ENCODE measurements around the gene PLAGL2. TPM values are rescaled to one million over a fixed set of nuclear protein-coding genes. Genes with fewer than 3 reads are reported as not detected.

The PLAGL2 gene
- total and polyA plus RNA-seq, 4 experiments from 2014 or later: 1.1 to 20.7 (median 12.0) TPM

DNA sequence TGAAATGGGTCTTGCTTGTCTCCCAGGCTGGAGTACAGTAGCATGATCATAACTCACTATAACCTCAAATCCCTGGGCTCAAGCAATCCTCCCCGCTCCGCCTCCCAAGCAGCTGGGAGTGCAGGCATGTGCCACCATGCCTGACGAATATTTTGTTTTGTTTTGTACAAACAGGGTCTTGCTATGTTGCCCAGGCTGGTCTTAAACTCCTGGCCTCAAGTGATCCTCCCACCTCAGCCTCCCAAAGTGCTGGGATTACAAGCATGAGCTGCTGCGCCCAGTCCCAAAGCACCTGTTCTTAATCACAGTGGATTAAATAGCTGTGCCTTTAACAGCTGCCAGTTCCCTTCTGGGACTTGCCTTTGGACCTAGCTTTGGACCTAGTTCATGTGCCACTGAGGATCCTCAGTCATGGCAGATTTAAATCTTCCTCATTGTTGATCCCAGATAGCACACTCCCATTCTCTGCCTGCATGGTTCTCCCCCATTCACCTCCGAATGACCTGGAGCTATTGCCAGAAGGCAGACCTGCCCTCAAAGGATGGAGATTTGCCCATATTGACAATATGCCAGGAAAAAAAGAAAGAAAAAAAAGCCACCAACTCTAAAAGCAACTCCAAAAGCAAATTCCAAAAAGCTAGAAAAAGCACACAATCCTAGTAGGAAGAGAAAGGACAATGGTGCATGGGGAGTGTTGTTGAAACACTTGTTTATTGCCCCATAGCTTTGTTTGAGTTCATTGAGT lies 10.8 kb upstream of the PLAGL2 start:
- H3K36me3 ChIP-seq (ENCODE audit: insufficient read depth, low read length): peaks cover 59% of the 10 kb centered on the region
- peaks cover 3 to 10% (median 5%) of the 10 kb centered on the region in 4 donors for H3K4me1 Mint-ChIP-seq
- no peak overlapping the region for H3K4me3 ChIP-seq (ENCODE audit: low read length in 2 of 2)
- ChIA-PET CTCF (ENCODE audit: partially characterized antibody) (interaction anchor here (1.0 kb wide), 1 partner anchor 434 kb away, joined by 3 read pairs; no protein-coding TSS in a partner anchor), POLR2A (ENCODE audit: partially characterized antibody) (no interaction called here)
- DNase-seq: no peak
- H3K27me3 ChIP-seq (ENCODE audit: insufficient read depth, low read length): no peaks in the 10 kb centered on the region
- H3K27ac Mint-ChIP-seq: peak overlapping the region in 3 of 7 donors; percentile 32 to 62 (median 37)
- no peaks in the 10 kb centered on the region for H3K27me3 Mint-ChIP-seq
- peaks cover 30 to 75% of the 10 kb centered on the region in 2 donors for H3K36me3 Mint-ChIP-seq
- H3K27ac ChIP-seq (ENCODE audit: low read depth, low read length): no peak overlapping the region
- H3K4me3 Mint-ChIP-seq: no peak overlapping the region
- no peaks in the 10 kb centered on the region for H3K4me1 ChIP-seq (ENCODE audit: insufficient read depth, low read length)
- intact Hi-C loops (cut with micrococcal nuclease): no loop called here
- no peaks in the 10 kb centered on the region for H3K9me3 ChIP-seq (ENCODE audit: control insufficient read depth in 1 of 2, low read length in 2 of 2)
- H3K9me3 Mint-ChIP-seq: no peaks in the 10 kb centered on the region

DNA sequence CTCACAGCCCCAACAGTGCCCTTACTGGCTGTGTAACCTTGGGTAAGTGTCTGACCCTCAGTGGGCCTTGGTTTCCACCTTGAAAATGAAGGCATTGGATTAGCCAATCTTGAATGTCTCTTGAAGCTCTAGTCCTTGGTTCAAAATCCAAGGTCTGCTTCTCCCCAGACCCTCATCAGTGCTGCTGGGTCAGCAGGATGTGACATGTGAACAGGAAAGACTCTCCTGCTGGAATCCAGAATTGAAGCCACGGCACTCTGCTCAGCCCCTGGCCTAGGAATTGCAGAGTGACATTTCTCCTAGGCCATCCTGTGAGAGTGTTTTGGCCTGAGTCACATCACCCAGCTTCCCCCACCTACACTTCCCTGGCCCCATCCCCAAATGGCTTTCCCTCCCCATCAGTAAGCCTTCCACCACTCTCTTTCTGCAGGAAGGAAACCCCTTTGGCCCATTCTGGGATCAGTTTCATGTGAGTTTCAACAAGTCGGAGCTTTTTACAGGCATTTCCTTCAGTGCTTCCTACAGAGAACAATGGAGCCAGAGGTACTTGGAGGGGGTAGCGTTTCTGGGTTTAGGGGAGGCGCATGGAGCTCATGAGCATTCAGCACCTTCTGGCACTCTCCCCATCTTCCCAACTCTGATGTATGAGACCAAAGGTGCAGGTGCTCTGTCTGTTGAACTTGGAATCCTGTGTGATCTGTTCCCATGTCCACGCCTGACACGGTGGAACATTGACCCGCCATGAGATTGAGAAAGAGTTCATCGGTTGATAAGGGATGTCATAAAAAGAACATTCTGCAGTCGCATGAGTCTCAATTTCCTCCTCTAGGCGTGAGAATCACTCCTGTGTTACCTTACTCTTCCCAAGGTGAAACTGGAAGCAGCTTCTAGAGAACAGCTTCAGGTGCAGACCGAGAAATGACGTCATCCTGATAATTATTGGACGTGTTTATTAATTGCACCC lies 8.9 kb upstream of the PLAGL2 start:
- ChIA-PET CTCF (ENCODE audit: partially characterized antibody) (no interaction called here), POLR2A (ENCODE audit: partially characterized antibody) (no interaction called here)
- H3K9me3 ChIP-seq (ENCODE audit: control insufficient read depth in 1 of 2, low read length in 2 of 2): no peaks in the 10 kb centered on the region
- no peaks in the 10 kb centered on the region for H3K4me1 ChIP-seq (ENCODE audit: insufficient read depth, low read length)
- Mint-ChIP-seq H3K27me3 (no peaks in the 10 kb centered on the region), H3K27ac (peak overlapping the region in 1 of 7 donors; percentile 4), H3K4me1 (peaks cover 9 to 12% (median 10%) of the 10 kb centered on the region in 4 donors), H3K36me3 (peaks cover 32 to 73% of the 10 kb centered on the region in 2 donors), H3K9me3 (no peaks in the 10 kb centered on the region), H3K4me3 (no peak overlapping the region)
- no peaks in the 10 kb centered on the region for H3K27me3 ChIP-seq (ENCODE audit: insufficient read depth, low read length)
- DNase-seq: no peak
- no peak overlapping the region for H3K27ac ChIP-seq (ENCODE audit: low read depth, low read length)
- H3K4me3 ChIP-seq (ENCODE audit: low read length in 2 of 2): no peak overlapping the region
- H3K36me3 ChIP-seq (ENCODE audit: insufficient read depth, low read length): peaks cover 56% of the 10 kb centered on the region
- intact Hi-C loops (cut with micrococcal nuclease): no loop called here

DNA sequence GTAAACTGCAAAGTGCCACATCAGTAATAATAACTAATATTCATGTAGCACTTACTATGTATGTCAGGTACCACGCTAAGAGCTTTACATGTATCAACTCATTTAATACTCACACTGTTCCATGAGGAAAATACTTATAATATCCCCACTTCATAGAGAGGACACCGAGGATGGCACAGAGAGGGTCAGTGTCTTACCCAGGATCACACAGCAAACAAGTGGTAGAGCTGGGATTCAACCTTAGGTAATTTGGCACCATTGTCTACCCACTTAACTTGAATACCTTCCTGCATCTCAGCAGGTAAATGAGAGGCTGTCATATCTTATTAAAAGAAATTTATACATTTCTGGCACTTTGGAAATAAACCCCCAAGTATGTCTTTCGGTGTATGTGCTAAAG lies 8.2 kb upstream of the PLAGL2 start:
- no peaks in the 10 kb centered on the region for H3K4me1 ChIP-seq (ENCODE audit: insufficient read depth, low read length)
- H3K27ac Mint-ChIP-seq: peak overlapping the region in 1 of 7 donors; percentile 4
- no peaks in the 10 kb centered on the region for H3K9me3 ChIP-seq (ENCODE audit: control insufficient read depth in 1 of 2, low read length in 2 of 2)
- ChIA-PET POLR2A (ENCODE audit: partially characterized antibody) (no interaction called here), CTCF (ENCODE audit: partially characterized antibody) (no interaction called here)
- H3K9me3 Mint-ChIP-seq: no peaks in the 10 kb centered on the region
- no peak overlapping the region for H3K4me3 Mint-ChIP-seq
- H3K4me3 ChIP-seq (ENCODE audit: low read length in 2 of 2): no peak overlapping the region
- peaks cover 52% of the 10 kb centered on the region for H3K36me3 ChIP-seq (ENCODE audit: insufficient read depth, low read length)
- no peak overlapping the region for H3K27ac ChIP-seq (ENCODE audit: low read depth, low read length)
- peaks cover 11 to 15% (median 12%) of the 10 kb centered on the region in 4 donors for H3K4me1 Mint-ChIP-seq
- no peaks in the 10 kb centered on the region for H3K27me3 ChIP-seq (ENCODE audit: insufficient read depth, low read length)
- intact Hi-C loops (cut with micrococcal nuclease): no loop called here
- no peaks in the 10 kb centered on the region for H3K27me3 Mint-ChIP-seq
- DNase-seq: no peak
- H3K36me3 Mint-ChIP-seq: peaks cover 35 to 69% of the 10 kb centered on the region in 2 donors

DNA sequence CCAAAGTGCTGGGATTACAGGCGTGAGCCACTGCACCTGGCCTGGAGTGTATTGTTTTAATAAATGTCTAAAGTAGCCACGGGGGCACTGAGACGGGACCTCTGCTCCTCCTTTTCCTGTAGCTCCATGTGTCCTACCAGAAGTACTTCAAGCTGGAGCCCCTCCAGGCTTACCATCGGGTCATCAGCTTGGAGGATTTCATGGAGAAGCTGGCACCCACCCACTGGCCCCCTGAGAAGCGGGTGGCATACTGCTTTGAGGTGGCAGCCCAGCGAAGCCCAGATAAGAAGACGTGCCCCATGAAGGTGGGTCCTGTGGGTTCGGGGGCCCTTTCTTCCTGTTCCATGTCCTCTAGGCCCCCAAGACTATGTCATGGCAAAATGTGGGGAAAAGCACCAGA lies 7.6 kb upstream of the PLAGL2 start:
- H3K27me3 Mint-ChIP-seq: no peaks in the 10 kb centered on the region
- H3K9me3 ChIP-seq (ENCODE audit: control insufficient read depth in 1 of 2, low read length in 2 of 2): no peaks in the 10 kb centered on the region
- no peak overlapping the region for H3K4me3 ChIP-seq (ENCODE audit: low read length in 2 of 2)
- H3K36me3 Mint-ChIP-seq: peaks cover 38 to 70% of the 10 kb centered on the region in 2 donors
- H3K4me3 Mint-ChIP-seq: no peak overlapping the region
- DNase-seq: no peak
- no peak overlapping the region for H3K27ac ChIP-seq (ENCODE audit: low read depth, low read length)
- H3K9me3 Mint-ChIP-seq: no peaks in the 10 kb centered on the region
- CTCF ChIA-PET (ENCODE audit: partially characterized antibody): no interaction called here
- H3K4me1 Mint-ChIP-seq: peaks cover 13 to 19% (median 18%) of the 10 kb centered on the region in 4 donors
- peaks cover 53% of the 10 kb centered on the region for H3K36me3 ChIP-seq (ENCODE audit: insufficient read depth, low read length)
- H3K27ac Mint-ChIP-seq: no peak overlapping the region
- H3K4me1 ChIP-seq (ENCODE audit: insufficient read depth, low read length): peaks cover 5% of the 10 kb centered on the region
- POLR2A ChIA-PET (ENCODE audit: partially characterized antibody): no interaction called here
- H3K27me3 ChIP-seq (ENCODE audit: insufficient read depth, low read length): no peaks in the 10 kb centered on the region
- intact Hi-C loops (cut with micrococcal nuclease): no loop called here

DNA sequence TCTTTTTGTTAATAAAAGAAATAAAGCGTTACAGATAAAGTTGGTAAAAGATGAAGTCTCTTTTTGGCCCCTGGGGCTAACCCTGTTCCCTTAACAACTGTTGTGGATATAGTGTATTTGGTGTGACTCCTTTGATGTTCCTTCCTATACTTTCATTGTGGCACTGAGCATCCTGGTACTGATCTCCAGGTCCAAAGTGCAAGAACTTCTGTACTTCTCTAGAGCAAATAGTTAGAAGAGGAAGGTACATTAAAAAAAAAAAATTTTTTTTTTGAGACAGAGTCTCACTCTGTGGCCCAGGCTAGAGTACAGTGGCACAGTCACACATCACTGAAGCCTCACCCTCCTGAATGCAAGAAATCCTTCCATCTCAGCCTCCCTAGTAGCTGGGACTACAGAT lies 6.3 kb upstream of the PLAGL2 start:
- peaks cover 18 to 31% (median 28%) of the 10 kb centered on the region in 4 donors for H3K4me1 Mint-ChIP-seq
- intact Hi-C loops (cut with micrococcal nuclease): no loop called here
- Histone ChIP-seq H3K27ac (ENCODE audit: low read depth, low read length) (no peak overlapping the region), H3K36me3 (ENCODE audit: insufficient read depth, low read length) (peaks cover 52% of the 10 kb centered on the region), H3K4me1 (ENCODE audit: insufficient read depth, low read length) (peaks cover 18% of the 10 kb centered on the region), H3K9me3 (ENCODE audit: control insufficient read depth in 1 of 2, low read length in 2 of 2) (no peaks in the 10 kb centered on the region), H3K4me3 (ENCODE audit: low read length in 2 of 2) (no peak overlapping the region), H3K27me3 (ENCODE audit: insufficient read depth, low read length) (no peaks in the 10 kb centered on the region)
- H3K27me3 Mint-ChIP-seq: no peaks in the 10 kb centered on the region
- H3K36me3 Mint-ChIP-seq: peaks cover 28 to 66% of the 10 kb centered on the region in 2 donors
- ChIA-PET POLR2A (ENCODE audit: partially characterized antibody) (no interaction called here), CTCF (ENCODE audit: partially characterized antibody) (no interaction called here)
- H3K27ac Mint-ChIP-seq: peak overlapping the region in 1 of 7 donors; percentile 31
- no peak overlapping the region for H3K4me3 Mint-ChIP-seq
- no peaks in the 10 kb centered on the region for H3K9me3 Mint-ChIP-seq
- DNase-seq: no peak

DNA sequence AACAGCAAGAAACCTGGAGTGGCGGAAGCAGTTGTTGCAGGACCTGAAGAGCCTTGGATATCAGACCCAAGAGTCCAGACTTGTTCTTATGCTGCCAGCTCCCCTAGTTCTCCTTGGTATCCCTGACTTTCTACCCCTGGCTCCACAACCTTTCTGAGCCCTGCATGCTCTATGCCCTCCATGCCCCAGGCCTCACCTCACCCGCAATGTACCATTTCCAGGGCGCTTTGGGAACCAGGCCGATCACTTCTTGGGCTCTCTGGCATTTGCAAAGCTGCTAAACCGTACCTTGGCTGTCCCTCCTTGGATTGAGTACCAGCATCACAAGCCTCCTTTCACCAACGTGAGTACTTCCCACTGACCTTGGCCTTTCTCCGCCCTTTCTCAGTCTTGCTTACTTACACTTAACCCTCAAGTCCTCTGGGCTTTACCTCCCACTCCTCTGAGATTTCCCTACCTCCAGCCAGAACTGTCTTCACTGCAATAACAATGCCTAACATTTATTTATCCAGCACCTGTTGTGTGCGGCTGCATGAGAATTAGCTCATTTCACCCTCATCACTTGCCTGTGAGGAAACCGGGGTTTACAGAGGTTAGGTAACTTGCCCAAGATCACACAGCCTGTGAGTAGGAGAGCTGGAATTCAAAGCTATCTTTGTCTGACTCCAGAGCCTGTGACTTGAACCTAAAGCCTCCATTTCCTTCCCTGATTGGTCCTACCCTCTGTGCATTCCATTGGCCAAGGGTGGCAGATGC lies 2.5 kb upstream of the PLAGL2 start:
- Mint-ChIP-seq H3K36me3 (peaks cover 18 to 40% of the 10 kb centered on the region in 2 donors), H3K27ac (peak overlapping the region in 5 of 7 donors; percentile 14 to 92 (median 83)), H3K4me1 (peaks cover 41 to 59% (median 55%) of the 10 kb centered on the region in 4 donors), H3K9me3 (no peaks in the 10 kb centered on the region), H3K27me3 (no peaks in the 10 kb centered on the region), H3K4me3 (peak overlapping the region; percentile 3 to 89 (median 38))
- ChIA-PET POLR2A (ENCODE audit: partially characterized antibody) (no interaction called here), CTCF (ENCODE audit: partially characterized antibody) (interaction anchor here (1.2 kb wide), 1 partner anchor 100 kb away, joined by 4 read pairs; the partner anchor contains the start of gene TM9SF4)
- Histone ChIP-seq H3K4me3 (ENCODE audit: low read length in 2 of 2) (no peak overlapping the region), H3K36me3 (ENCODE audit: insufficient read depth, low read length) (peaks cover 24% of the 10 kb centered on the region), H3K9me3 (ENCODE audit: control insufficient read depth in 1 of 2, low read length in 2 of 2) (no peaks in the 10 kb centered on the region), H3K4me1 (ENCODE audit: insufficient read depth, low read length) (peaks cover 49% of the 10 kb centered on the region), H3K27me3 (ENCODE audit: insufficient read depth, low read length) (no peaks in the 10 kb centered on the region), H3K27ac (ENCODE audit: low read depth, low read length) (no peak overlapping the region)
- intact Hi-C loops (cut with micrococcal nuclease): loop anchor here (5.0 kb wide), 2 partner anchors 37 to 277 kb away; no protein-coding TSS in a partner anchor
- no peak for DNase-seq

Data from CD4-positive, alpha-beta memory T cell (primary cell).